Activated T-helper 2 cell treated with anti-CD3 and anti-CD28 coated beads, Interferon-gamma antibody, Interleukin-2, Interleukin-4, amounts not matched to agents 10 μg/mL and 5 μg/mL and 100 μg/mL, durations not matched to agents 14 hours and 24 hours and 36 hours (primary cell): ENCODE measurements around the gene WRAP73. TPM values are rescaled to one million over a fixed set of nuclear protein-coding genes. Genes with fewer than 3 reads are reported as not detected.
A peak's percentile ranks its signal among the peaks of the same experiment; 100 is the strongest.

Source experiments
- DNase-seq: peaks from one replicate; pipeline ENCODE4 v3.0.0; 2021; ENCODE audit warnings: low spot score
- H3K27ac Mint-ChIP-seq: one replicate; pipeline ENCODE4 v1.8.0; 2021; ENCODE audit warnings: mixed read lengths
- H3K27me3 Mint-ChIP-seq: one replicate; pipeline ENCODE4 v1.8.0; 2021; ENCODE audit warnings: low read depth, mixed read lengths
- H3K36me3 Mint-ChIP-seq: one replicate; pipeline ENCODE4 v1.8.0; 2021; ENCODE audit warnings: low read depth, mixed read lengths
- H3K4me1 Mint-ChIP-seq: one replicate; pipeline ENCODE4 v1.8.0; 2021; ENCODE audit warnings: low read depth, mixed read lengths
- H3K4me3 Mint-ChIP-seq: one replicate; pipeline ENCODE4 v1.8.0; 2021; ENCODE audit warnings: low read depth, mild to moderate bottlenecking, moderate library complexity, mixed read lengths
- H3K9me3 Mint-ChIP-seq: one replicate; pipeline ENCODE4 v1.8.0; 2021; ENCODE audit warnings: mixed read lengths
- intact Hi-C: fragments of 100-400 bp; cut with micrococcal nuclease; formaldehyde crosslinking; loops from one replicate; pipeline ENCODE4 v1.15.1; 2023
- total RNA-seq: library from RNA; stranded (reverse); gene quantifications from 2 replicates; pipeline ENCODE4 v1.2.3, GENCODE V29; 2022

Gene WRAP73
- 38.7 and 42.2 TPM in 2 replicates for total RNA-seq

GRCh38 chr1:3649342-3650247 is at the start of gene WRAP73:
WRAP73 (minus strand) TSS chr1:3650103; CDS start chr1:3649999, 104 bp downstream.
- peaks cover 21% of the 10 kb centered on the region for H3K36me3 Mint-ChIP-seq
- peak; percentile 84 for DNase-seq

GRCh38 chr1:3699596-3699995 is 49.7 kb upstream of the WRAP73 start:
- no peak for DNase-seq
- H3K4me1 Mint-ChIP-seq, result peaks cover 4% of the 10 kb centered on the region
- no peaks in the 10 kb centered on the region for H3K27me3 Mint-ChIP-seq
- no peaks in the 10 kb centered on the region for H3K36me3 Mint-ChIP-seq
- no peaks in the 10 kb centered on the region for H3K9me3 Mint-ChIP-seq
- intact Hi-C loops, result no loop called here
- H3K27ac Mint-ChIP-seq, result no peak overlapping the region
- H3K4me3 Mint-ChIP-seq, result no peak overlapping the region

More at GRCh38 chr1:3649342-3650247, at the start of gene WRAP73:
- Mint-ChIP-seq H3K27ac (no peak within 1 kb of the TSS), H3K4me3 (peak within 1 kb of the TSS; percentile 80), H3K9me3 (no peaks in the 10 kb centered on the region), H3K4me1 (peaks cover 20% of the 10 kb centered on the region), H3K27me3 (peaks cover 23% of the 10 kb centered on the region)
- intact Hi-C loops, result loop anchor here (2.0 to 10.0 kb wide), 3 partner anchors 23 to 208 kb away; partner anchors contain the start of genes CEP104, DFFB and LRRC47

GRCh38 chr1:3698660-3699408 is 48.9 kb upstream of the WRAP73 start:
- Mint-ChIP-seq H3K36me3 (no peaks in the 10 kb centered on the region), H3K27ac (no peak overlapping the region), H3K4me3 (no peak overlapping the region), H3K4me1 (no peaks in the 10 kb centered on the region), H3K27me3 (no peaks in the 10 kb centered on the region), H3K9me3 (no peaks in the 10 kb centered on the region)
- DNase-seq, result no peak
- intact Hi-C loops, result no loop called here

GRCh38 chr1:3697810-3698209 is 47.9 kb upstream of the WRAP73 start:
- no peaks in the 10 kb centered on the region for H3K27me3 Mint-ChIP-seq
- intact Hi-C loops, result no loop called here
- no peak for DNase-seq
- no peaks in the 10 kb centered on the region for H3K9me3 Mint-ChIP-seq
- no peak overlapping the region for H3K4me3 Mint-ChIP-seq
- no peaks in the 10 kb centered on the region for H3K36me3 Mint-ChIP-seq
- H3K4me1 Mint-ChIP-seq, result no peaks in the 10 kb centered on the region
- no peak overlapping the region for H3K27ac Mint-ChIP-seq

GRCh38 chr1:3697104-3697503 is 47.2 kb upstream of the WRAP73 start:
- intact Hi-C loops, result no loop called here
- Mint-ChIP-seq H3K9me3 (no peaks in the 10 kb centered on the region), H3K27ac (no peak overlapping the region), H3K27me3 (no peaks in the 10 kb centered on the region), H3K36me3 (no peaks in the 10 kb centered on the region), H3K4me1 (no peaks in the 10 kb centered on the region), H3K4me3 (no peak overlapping the region)
- DNase-seq, result no peak

- H3K27me3 Mint-ChIP-seq, result no peaks in the 10 kb centered on the region
- no peaks in the 10 kb centered on the region for H3K36me3 Mint-ChIP-seq
- no peak overlapping the region for H3K27ac Mint-ChIP-seq
- intact Hi-C loops, result no loop called here
- no peak for DNase-seq
- no peak overlapping the region for H3K4me3 Mint-ChIP-seq
- no peaks in the 10 kb centered on the region for H3K9me3 Mint-ChIP-seq
- no peaks in the 10 kb centered on the region for H3K4me1 Mint-ChIP-seq
Observed at GRCh38 chr1:3696689-3697088, 46.8 kb upstream of the WRAP73 start.

- Mint-ChIP-seq H3K36me3 (no peaks in the 10 kb centered on the region), H3K4me3 (no peak overlapping the region), H3K4me1 (no peaks in the 10 kb centered on the region), H3K9me3 (no peaks in the 10 kb centered on the region), H3K27me3 (no peaks in the 10 kb centered on the region), H3K27ac (no peak overlapping the region)
- no peak for DNase-seq
- intact Hi-C loops, result no loop called here
Observed at GRCh38 chr1:3695326-3696217, 45.7 kb upstream of the WRAP73 start.

GRCh38 chr1:3693321-3693720 is 43.4 kb upstream of the WRAP73 start:
- H3K27me3 Mint-ChIP-seq, result no peaks in the 10 kb centered on the region
- no peak overlapping the region for H3K27ac Mint-ChIP-seq
- intact Hi-C loops, result no loop called here

GRCh38 chr1:3692598-3692997 is 42.7 kb upstream of the WRAP73 start:
- Mint-ChIP-seq H3K9me3 (no peaks in the 10 kb centered on the region), H3K4me1 (no peaks in the 10 kb centered on the region), H3K27me3 (no peaks in the 10 kb centered on the region), H3K4me3 (no peak overlapping the region), H3K36me3 (no peaks in the 10 kb centered on the region), H3K27ac (no peak overlapping the region)
- intact Hi-C loops, result no loop called here
- no peak for DNase-seq

More at GRCh38 chr1:3693321-3693720, 43.4 kb upstream of the WRAP73 start:
- Mint-ChIP-seq H3K36me3 (no peaks in the 10 kb centered on the region), H3K9me3 (no peaks in the 10 kb centered on the region), H3K4me3 (no peak overlapping the region), H3K4me1 (no peaks in the 10 kb centered on the region)
- DNase-seq, result no peak

- intact Hi-C loops, result no loop called here
Observed at GRCh38 chr1:3691421-3692204, 41.7 kb upstream of the WRAP73 start.

GRCh38 chr1:3690282-3691065 is 40.6 kb upstream of the WRAP73 start:
- no peak for DNase-seq
- H3K4me3 Mint-ChIP-seq, result no peak overlapping the region
- H3K4me1 Mint-ChIP-seq, result no peaks in the 10 kb centered on the region
- no peaks in the 10 kb centered on the region for H3K9me3 Mint-ChIP-seq
- intact Hi-C loops, result no loop called here
- no peaks in the 10 kb centered on the region for H3K36me3 Mint-ChIP-seq
- H3K27ac Mint-ChIP-seq, result no peak overlapping the region
- no peaks in the 10 kb centered on the region for H3K27me3 Mint-ChIP-seq

More at GRCh38 chr1:3691421-3692204, 41.7 kb upstream of the WRAP73 start:
- Mint-ChIP-seq H3K36me3 (no peaks in the 10 kb centered on the region), H3K27me3 (no peaks in the 10 kb centered on the region), H3K4me1 (no peaks in the 10 kb centered on the region), H3K4me3 (no peak overlapping the region), H3K27ac (no peak overlapping the region), H3K9me3 (no peaks in the 10 kb centered on the region)
- DNase-seq, result no peak
